SK-N-SH (cell line): ENCODE data around the gene PHLPP1.

Source experiments
- MXI1 ChIP-seq: IDR thresholded peaks from 2 replicates; pipeline ENCODE4 v1.6.1; 2012; ENCODE audit warnings: mild to moderate bottlenecking, low read depth, low read length, improper control_type of control experiment
- SIN3A ChIP-seq: IDR thresholded peaks from 2 replicates; pipeline ENCODE4 v1.6.1; 2012; ENCODE audit warnings: low read depth, mild to moderate bottlenecking, low read length, moderate library complexity, borderline replicate concordance
- TF ChIP-seq, protein P1 (sequence below): fragments of 200-600 bp; sonication (generic); IDR thresholded peaks from 2 replicates; pipeline ENCODE4 v1.6.1; 2017; ENCODE audit warnings: antibody characterized with exemption, mild to moderate bottlenecking, moderate library complexity

DNA sequence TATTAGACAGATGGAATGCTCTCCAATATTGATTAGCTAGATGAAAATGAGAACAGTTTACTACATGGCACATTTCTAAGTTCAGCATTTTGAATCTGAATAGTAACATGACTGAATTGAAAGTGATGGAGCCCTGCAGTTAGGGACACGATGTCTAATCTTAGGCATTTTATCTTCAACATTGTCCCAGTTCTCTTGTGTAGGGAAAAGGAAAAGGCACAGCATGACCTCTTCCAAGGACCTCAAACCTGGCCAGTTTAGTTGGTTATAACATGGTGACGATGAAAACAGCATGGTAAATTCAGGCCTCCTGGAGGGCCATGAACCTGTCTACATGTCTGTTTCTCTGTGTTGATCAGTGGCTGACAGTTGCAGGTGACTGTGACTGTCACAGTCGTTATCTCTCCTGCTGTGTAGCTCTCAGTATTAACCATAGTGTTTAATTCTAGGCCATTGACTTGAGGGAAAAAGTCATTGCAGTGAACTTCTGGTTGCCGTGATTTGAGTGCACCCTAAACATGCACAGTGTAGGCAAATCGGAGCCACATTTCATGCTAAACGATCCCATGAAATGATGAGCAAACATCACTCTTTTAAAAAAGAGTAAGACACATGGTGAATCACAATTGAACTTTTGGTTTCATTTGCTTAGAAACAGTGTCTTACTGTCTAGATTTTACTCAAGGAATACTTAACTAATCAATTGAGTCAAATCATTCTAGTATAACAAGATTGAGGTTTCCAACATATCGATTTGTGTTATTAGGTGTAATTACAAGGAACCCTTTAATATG, 129.7 kb downstream of the PHLPP1 start:
- TF ChIP-seq, protein P1, sequence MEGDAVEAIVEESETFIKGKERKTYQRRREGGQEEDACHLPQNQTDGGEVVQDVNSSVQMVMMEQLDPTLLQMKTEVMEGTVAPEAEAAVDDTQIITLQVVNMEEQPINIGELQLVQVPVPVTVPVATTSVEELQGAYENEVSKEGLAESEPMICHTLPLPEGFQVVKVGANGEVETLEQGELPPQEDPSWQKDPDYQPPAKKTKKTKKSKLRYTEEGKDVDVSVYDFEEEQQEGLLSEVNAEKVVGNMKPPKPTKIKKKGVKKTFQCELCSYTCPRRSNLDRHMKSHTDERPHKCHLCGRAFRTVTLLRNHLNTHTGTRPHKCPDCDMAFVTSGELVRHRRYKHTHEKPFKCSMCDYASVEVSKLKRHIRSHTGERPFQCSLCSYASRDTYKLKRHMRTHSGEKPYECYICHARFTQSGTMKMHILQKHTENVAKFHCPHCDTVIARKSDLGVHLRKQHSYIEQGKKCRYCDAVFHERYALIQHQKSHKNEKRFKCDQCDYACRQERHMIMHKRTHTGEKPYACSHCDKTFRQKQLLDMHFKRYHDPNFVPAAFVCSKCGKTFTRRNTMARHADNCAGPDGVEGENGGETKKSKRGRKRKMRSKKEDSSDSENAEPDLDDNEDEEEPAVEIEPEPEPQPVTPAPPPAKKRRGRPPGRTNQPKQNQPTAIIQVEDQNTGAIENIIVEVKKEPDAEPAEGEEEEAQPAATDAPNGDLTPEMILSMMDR = no peak
- no peak for TF ChIP-seq MXI1
- no peak for TF ChIP-seq SIN3A
